Stimulated activated CD4-positive, alpha-beta T cell treated with anti-CD3 and anti-CD28 coated beads, Interleukin-1b, Interleukin-23, amount 100 ng/mL, for 1 hour (primary cell): ENCODE measurements around the gene C19orf44.
"Not testable (repeated sequence)": the region's sequence is repeated elsewhere in the genome, so short reads cannot be mapped to it uniquely, and the experiment has no call there.

Source experiments
- DNase-seq, 2 donors: peaks; one replicate each; pipeline ENCODE4 v3.0.0-alpha.2; 2020; ENCODE audit warnings: low read depth in 2 of 2

The C19orf44 gene

GRCh38 chr19:16535381-16535780 lies 39.2 kb downstream of the C19orf44 start:
- no peak for DNase-seq

GRCh38 chr19:16536130-16536529 lies 39.9 kb downstream of the C19orf44 start:
- DNase-seq = no peak

- no peak for DNase-seq
Measured at GRCh38 chr19:16537111-16537510, 40.9 kb downstream of the C19orf44 start.

GRCh38 chr19:16540948-16541347 lies 44.8 kb downstream of the C19orf44 start:
- no peak for DNase-seq

- no peak for DNase-seq
Measured at GRCh38 chr19:16541526-16542044, 45.4 kb downstream of the C19orf44 start.

- DNase-seq = peak; percentile 82 to 84
Measured at GRCh38 chr19:16542045-16542909, 46.1 kb downstream of the C19orf44 start, which contains the start of gene CHERP. CHERP (minus strand) TSS chr19:16542437; CDS start chr19:16542378, 59 bp downstream.

GRCh38 chr19:16542910-16543472 lies 46.8 kb downstream of the C19orf44 start:
- DNase-seq = no peak

GRCh38 chr19:16543734-16544133 lies 47.5 kb downstream of the C19orf44 start:
- not testable (repeated sequence) for DNase-seq

GRCh38 chr19:16544473-16545231 lies 48.5 kb downstream of the C19orf44 start:
- DNase-seq = no peak

- DNase-seq = no peak
Measured at GRCh38 chr19:16548956-16549355, 52.8 kb downstream of the C19orf44 start.

GRCh38 chr19:16551902-16552301 lies 55.7 kb downstream of the C19orf44 start:
- DNase-seq = not testable (repeated sequence)

GRCh38 chr19:16554776-16555175 lies 58.6 kb downstream of the C19orf44 start:
- DNase-seq = no peak

- no peak for DNase-seq
Measured at GRCh38 chr19:16559780-16560276, 63.6 kb downstream of the C19orf44 start.

GRCh38 chr19:16561382-16561781 lies 65.2 kb downstream of the C19orf44 start:
- no peak for DNase-seq

- no peak for DNase-seq
Measured at GRCh38 chr19:16562608-16563025, 66.4 kb downstream of the C19orf44 start.

GRCh38 chr19:16564842-16565241 lies 68.6 kb downstream of the C19orf44 start:
- DNase-seq = no peak

GRCh38 chr19:16566161-16566560 lies 70.0 kb downstream of the C19orf44 start:
- DNase-seq = peak in 1 of 2 donors; percentile 62

- no peak for DNase-seq
Measured at GRCh38 chr19:16566702-16567101, 70.5 kb downstream of the C19orf44 start.

- DNase-seq = no peak
Measured at GRCh38 chr19:16569609-16570320, 73.6 kb downstream of the C19orf44 start.
